Right kidney (tissue), 1 donor: Measurements from ENCODE around the gene ALDH8A1.

Experiments
- DNase-seq: peaks from one replicate; pipeline ENCODE4 v3.0.0-alpha.2; 2016

The ALDH8A1 gene

DNA sequence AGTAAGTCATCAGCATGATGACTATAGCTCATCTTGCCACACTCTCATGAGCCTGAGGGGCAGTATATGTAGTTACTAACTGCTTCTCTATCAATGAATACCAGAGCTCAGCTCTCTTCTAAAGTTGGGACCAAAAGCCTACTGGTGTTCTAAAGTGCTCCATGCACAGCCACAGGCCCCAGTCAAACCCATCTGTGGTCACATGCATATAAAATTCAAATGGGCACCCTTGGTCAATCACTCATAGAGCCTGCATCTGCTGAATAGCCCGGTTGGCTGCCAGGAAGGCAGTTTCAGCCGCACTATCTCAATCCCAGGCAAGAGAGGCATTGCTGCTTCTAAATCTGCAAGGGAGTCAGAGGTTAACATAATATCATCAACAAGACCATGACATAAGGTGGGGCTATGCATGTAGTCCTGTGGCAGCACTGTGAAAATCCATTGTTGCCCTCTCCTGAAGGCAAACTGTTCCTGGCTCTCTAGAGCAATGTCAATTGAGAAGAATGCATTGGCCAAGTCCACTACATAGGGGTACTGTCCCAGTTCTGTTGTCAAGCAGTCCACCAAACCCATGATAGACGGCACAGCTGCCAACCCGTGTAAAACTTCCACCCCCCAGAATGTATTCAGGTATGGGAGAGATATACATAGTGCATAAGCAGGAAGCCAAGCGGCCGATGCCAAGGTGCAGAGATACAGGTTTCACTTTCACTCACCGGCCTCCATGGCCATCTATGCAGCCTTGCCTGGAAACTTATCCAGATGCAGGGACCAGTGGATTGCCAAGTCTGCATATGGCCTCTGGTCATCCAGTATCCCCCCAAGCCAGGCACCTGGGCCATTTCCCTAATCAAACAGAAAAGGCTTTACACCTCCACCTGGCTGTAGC, 76.2 kb downstream of the ALDH8A1 start:
- no peak for DNase-seq

- no peak for DNase-seq
Measured at GRCh38 chr6:134870677-134871498, 79.0 kb downstream of the ALDH8A1 start.

- no peak for DNase-seq
Measured at GRCh38 chr6:134868812-134869211, 81.1 kb downstream of the ALDH8A1 start.
